ENCODE results near the gene NDUFB1.

The NDUFB1 gene

DNA sequence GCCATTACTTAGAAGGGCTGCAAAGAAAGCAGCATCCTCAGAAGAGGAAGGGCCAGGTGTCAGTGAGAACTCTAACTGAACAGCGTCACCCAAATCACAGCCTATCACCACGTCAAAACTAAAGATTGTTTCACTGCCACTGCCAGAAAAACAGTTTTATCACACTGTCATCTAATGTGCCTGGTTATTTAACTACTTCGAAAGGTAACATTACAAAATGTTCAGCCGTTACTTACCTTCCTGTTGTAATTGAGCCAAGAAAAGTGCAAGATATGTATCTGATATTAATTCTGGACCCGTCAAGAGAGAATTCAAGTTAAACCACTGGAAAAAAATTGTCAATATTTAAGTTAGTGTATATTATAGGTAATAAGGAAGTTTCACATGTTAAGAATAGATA is 33.0 kb downstream of the NDUFB1 start:
- no peak for DNase-seq

GRCh38 chr14:92074555-92074954 is 47.0 kb downstream of the NDUFB1 start:
- no peak for DNase-seq

Data from right forelimb (tissue), 1 donor.